Karpas-422 (cell line): ENCODE data around the gene BCL7C. TPM values are rescaled to one million over a fixed set of nuclear protein-coding genes. Genes with fewer than 3 reads are reported as not detected.

ENCODE experiments used
- DNase-seq: peaks from one replicate; pipeline ENCODE4 v3.0.0-alpha.2; 2015
- H2AFZ ChIP-seq: fragments of 200-600 bp; sonication (generic); 2 replicates; pipeline ENCODE4 v1.6.1; 2014; ENCODE audit warnings: antibody characterized with exemption, low read length, mixed read lengths
- H3K27ac ChIP-seq: fragments of 200-600 bp; sonication (generic); 2 replicates; pipeline ENCODE4 v1.5.1; 2014; ENCODE audit warnings: mild to moderate bottlenecking, low read length, moderate library complexity
- H3K27me3 ChIP-seq: fragments of 200-600 bp; sonication (generic); 2 replicates; pipeline ENCODE4 v1.6.1; 2014; ENCODE audit warnings: low read length, mixed read lengths
- H3K36me3 ChIP-seq: fragments of 200-600 bp; sonication (generic); 2 replicates; pipeline ENCODE4 v1.6.1; 2014; ENCODE audit warnings: low read length, mixed read lengths; ENCODE audit not compliant: insufficient read depth
- H3K4me1 ChIP-seq: fragments of 200-600 bp; sonication (generic); 2 replicates; pipeline ENCODE4 v1.6.1; 2014; ENCODE audit warnings: mild to moderate bottlenecking, low read length, mixed read lengths
- H3K4me2 ChIP-seq: fragments of 200-600 bp; sonication (generic); 2 replicates; pipeline ENCODE4 v1.6.1; 2014; ENCODE audit warnings: low read length, low read depth, mild to moderate bottlenecking; ENCODE audit not compliant: poor library complexity, severe bottlenecking
- H3K4me3 ChIP-seq: fragments of 200-600 bp; sonication (generic); 2 replicates; pipeline ENCODE4 v1.5.1; 2014; ENCODE audit warnings: mild to moderate bottlenecking, antibody characterized with exemption, low read length, mixed read lengths
- H3K79me2 ChIP-seq: fragments of 200-600 bp; sonication (generic); 2 replicates; pipeline ENCODE4 v1.6.1; 2014; ENCODE audit warnings: mild to moderate bottlenecking, low read length, mixed read lengths
- H3K9ac ChIP-seq: fragments of 200-600 bp; sonication (generic); 2 replicates; pipeline ENCODE4 v1.6.0; 2014; ENCODE audit warnings: low read length
- H3K9me2 ChIP-seq: fragments of 200-600 bp; sonication (generic), shearing (Covaris generic); replicated peaks from 2 replicates; pipeline ENCODE4 v1.6.0; 2014; ENCODE audit warnings: mild to moderate bottlenecking, low read length, moderate library complexity; ENCODE audit not compliant: insufficient read depth
- H3K9me3 ChIP-seq: fragments of 300-700, 200-600 bp; sonication (generic); 2 replicates; pipeline ENCODE4 v1.6.1; 2014; ENCODE audit warnings: low read length, mixed read lengths
- H4K20me1 ChIP-seq: fragments of 200-600 bp; sonication (generic); 2 replicates; pipeline ENCODE4 v1.6.1; 2014; ENCODE audit warnings: mild to moderate bottlenecking, antibody characterized with exemption, low read length, low read depth; ENCODE audit not compliant: insufficient read depth
- total RNA-seq: library from RNA; depleted of rRNA; stranded (reverse); fragments of >200 nt; shearing (Covaris generic); gene quantifications from 2 replicates; pipeline ENCODE4 v1.2.3, GENCODE V29; 2014; ENCODE audit warnings: low replicate concordance

Gene BCL7C
- total RNA-seq, 1 experiment from 2014 or later = 27.4 TPM

- Histone ChIP-seq H2AFZ (no peak overlapping the region), H3K9me3 (no peaks in the 10 kb centered on the region), H3K9ac (no peak overlapping the region), H3K79me2 (peaks cover 7% of the 10 kb centered on the region), H4K20me1 (no peaks in the 10 kb centered on the region), H3K9me2 (no peaks in the 10 kb centered on the region), H3K27ac (no peak overlapping the region), H3K4me3 (no peak overlapping the region), H3K27me3 (no peaks in the 10 kb centered on the region), H3K36me3 (no peaks in the 10 kb centered on the region; the same call in 1 of the 2 replicates), H3K4me2 (no peak overlapping the region), H3K4me1 (peaks cover 8% of the 10 kb centered on the region)
- peak; percentile 36 for DNase-seq
Measured at GRCh38 chr16:30887927-30888326, 6.0 kb downstream of the BCL7C start.

DNA sequence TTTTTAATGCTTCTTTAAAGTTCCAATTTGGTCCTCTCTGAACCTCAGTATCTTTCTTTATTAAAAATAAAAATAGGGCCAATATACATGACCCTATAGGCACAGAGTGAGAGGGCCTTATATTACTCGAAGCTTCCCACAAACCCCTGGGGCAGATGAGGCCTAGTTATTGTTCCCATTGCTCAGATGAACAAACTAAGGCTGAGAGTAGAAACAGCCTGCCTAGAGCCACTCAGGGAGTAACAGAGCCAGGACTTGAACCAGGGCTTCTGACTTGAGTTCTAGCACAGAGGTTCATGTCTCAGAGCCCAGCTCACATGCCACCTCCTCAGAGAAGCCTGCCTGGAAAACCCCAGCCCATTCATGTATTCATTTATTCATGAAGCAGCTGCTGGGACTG is 7.7 kb downstream of the BCL7C start:
- H2AFZ ChIP-seq = no peak overlapping the region

GRCh38 chr16:30885196-30885595 is 8.7 kb downstream of the BCL7C start:
- no peak overlapping the region for H3K9ac ChIP-seq
- H3K27me3 ChIP-seq = no peaks in the 10 kb centered on the region
- H3K27ac ChIP-seq = no peak overlapping the region
- H3K9me2 ChIP-seq = no peaks in the 10 kb centered on the region
- H2AFZ ChIP-seq = no peak overlapping the region
- H3K4me2 ChIP-seq = no peak overlapping the region
- no peaks in the 10 kb centered on the region for H4K20me1 ChIP-seq
- H3K4me1 ChIP-seq = peaks cover 4% of the 10 kb centered on the region; the same call in 1 of the 2 replicates
- H3K36me3 ChIP-seq = no peaks in the 10 kb centered on the region; the same call in 1 of the 2 replicates
- H3K79me2 ChIP-seq = no peaks in the 10 kb centered on the region
- no peaks in the 10 kb centered on the region for H3K9me3 ChIP-seq
- H3K4me3 ChIP-seq = no peak overlapping the region
- peak; percentile 36 for DNase-seq

More for the DNA sequence above, 7.7 kb downstream of the BCL7C start:
- Histone ChIP-seq H3K27me3 (no peaks in the 10 kb centered on the region), H3K79me2 (no peaks in the 10 kb centered on the region), H3K9ac (no peak overlapping the region), H4K20me1 (no peaks in the 10 kb centered on the region), H3K4me1 (peaks cover 4% of the 10 kb centered on the region; the same call in 1 of the 2 replicates), H3K9me2 (no peaks in the 10 kb centered on the region), H3K36me3 (no peaks in the 10 kb centered on the region; the same call in 1 of the 2 replicates), H3K4me2 (no peak overlapping the region), H3K4me3 (no peak overlapping the region), H3K27ac (no peak overlapping the region), H3K9me3 (no peaks in the 10 kb centered on the region)
- DNase-seq = peak; percentile 36

DNA sequence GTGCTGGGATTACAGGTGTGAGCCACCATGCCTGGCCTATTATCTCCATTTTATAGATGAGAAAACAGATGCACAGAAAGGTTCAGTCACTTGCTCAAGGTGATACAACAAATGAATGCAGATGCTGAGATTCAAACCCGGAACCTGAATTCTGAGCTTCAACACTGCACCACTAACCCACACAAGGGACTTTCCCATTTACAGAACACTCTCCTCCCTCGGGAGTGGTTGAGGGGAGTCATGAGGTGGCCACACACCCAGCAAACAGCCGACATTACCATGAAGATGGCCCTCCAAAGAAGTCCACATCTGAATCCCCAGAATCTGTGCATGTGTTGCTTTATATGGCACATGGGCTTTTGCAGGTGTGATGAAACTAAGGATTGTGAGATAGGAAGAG is 9.1 kb downstream of the BCL7C start:
- no peaks in the 10 kb centered on the region for H3K9me3 ChIP-seq
- no peaks in the 10 kb centered on the region for H3K9me2 ChIP-seq
- peaks cover 4% of the 10 kb centered on the region; the same call in 1 of the 2 replicates for H3K4me1 ChIP-seq
- DNase-seq = peak; percentile 38
- H4K20me1 ChIP-seq = no peaks in the 10 kb centered on the region
- H3K9ac ChIP-seq = no peak overlapping the region
- no peaks in the 10 kb centered on the region for H3K79me2 ChIP-seq
- no peak overlapping the region for H3K27ac ChIP-seq
- H3K36me3 ChIP-seq = no peaks in the 10 kb centered on the region; the same call in 1 of the 2 replicates
- H3K4me3 ChIP-seq = no peak overlapping the region
- H2AFZ ChIP-seq = no peak overlapping the region
- no peak overlapping the region for H3K4me2 ChIP-seq
- H3K27me3 ChIP-seq = no peaks in the 10 kb centered on the region

DNA sequence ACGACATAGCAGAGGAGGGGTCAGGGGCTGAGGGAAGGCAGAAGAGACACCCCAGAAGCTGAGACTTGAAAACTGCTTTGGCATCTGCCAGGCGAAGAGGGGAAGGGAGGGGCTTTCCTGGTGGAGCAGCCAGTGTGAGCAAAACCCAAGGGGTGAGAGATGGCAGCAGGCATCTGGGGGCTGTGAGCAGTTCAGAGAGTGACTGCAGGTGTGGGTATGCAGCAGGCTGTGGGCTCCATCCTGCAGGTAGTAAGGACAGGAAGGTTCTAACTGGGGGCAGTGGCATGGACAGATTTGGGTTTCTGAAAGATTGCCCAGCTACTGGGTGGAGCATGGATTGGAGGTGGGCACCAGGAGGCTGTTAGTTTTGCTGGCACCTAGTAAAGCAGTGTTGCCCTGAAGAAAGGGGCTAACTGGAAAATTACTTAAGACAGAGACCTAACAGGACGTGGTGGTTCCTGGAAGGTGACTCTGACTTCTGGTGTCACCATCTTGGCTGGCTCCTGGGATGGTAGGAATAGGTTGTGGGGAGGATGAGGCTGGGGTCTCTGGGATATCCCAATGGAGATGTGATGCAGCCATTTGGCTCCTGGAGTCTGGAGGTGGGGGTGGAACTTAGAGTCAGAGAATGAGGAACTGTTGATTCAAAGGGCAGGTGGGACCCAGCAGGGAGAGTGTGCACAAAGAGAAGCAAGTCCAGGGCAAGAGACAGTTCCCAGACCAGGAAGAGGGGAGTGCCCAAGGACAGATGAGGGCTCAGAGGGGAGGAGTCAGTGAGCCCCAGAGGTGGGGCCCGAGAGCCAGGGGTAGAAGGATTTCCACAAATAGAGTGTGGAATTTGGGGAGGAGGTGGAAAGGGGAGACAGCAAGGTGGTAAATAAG is 11.2 kb downstream of the BCL7C start:
- Histone ChIP-seq H3K4me3 (no peak overlapping the region), H3K36me3 (no peaks in the 10 kb centered on the region; the same call in 1 of the 2 replicates)

DNA sequence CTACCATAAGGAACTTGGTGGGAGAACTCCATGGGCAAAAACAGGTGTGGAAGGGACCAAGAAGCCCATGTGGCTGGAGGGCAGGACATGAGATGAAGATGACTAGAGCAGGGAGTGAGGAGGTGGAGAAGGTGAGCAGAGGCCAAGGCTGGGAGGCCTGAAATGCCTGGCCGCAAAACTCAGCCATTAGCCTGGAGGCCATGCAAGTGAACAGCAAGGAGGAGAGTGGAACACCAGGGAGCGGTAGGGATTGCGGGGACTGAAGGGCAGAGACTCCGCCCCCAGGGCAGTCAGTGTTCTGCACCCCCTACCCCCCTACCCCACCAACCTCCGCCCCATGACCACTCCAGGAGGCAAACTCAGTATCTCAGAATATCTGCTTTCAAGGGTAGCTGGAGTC is 17.0 kb downstream of the BCL7C start:
- Histone ChIP-seq H2AFZ (no peak overlapping the region), H3K9me2 (no peaks in the 10 kb centered on the region), H3K9me3 (no peaks in the 10 kb centered on the region), H3K27me3 (no peaks in the 10 kb centered on the region), H3K4me1 (peaks cover 31% of the 10 kb centered on the region), H3K36me3 (no peaks in the 10 kb centered on the region), H3K79me2 (peaks cover 29% of the 10 kb centered on the region), H3K4me3 (peak overlapping the region; percentile 94), H3K27ac (peak overlapping the region; percentile 72), H4K20me1 (no peaks in the 10 kb centered on the region), H3K9ac (peak overlapping the region; percentile 88), H3K4me2 (peak overlapping the region; percentile 85)
- DNase-seq = peak; percentile 37

More for the DNA sequence above, 11.2 kb downstream of the BCL7C start:
- DNase-seq = peak; percentile 38
- Histone ChIP-seq H3K9me2 (no peaks in the 10 kb centered on the region), H3K4me2 (no peak overlapping the region), H3K9me3 (no peaks in the 10 kb centered on the region), H3K27me3 (no peaks in the 10 kb centered on the region), H3K27ac (no peak overlapping the region), H3K4me1 (peaks cover 4% of the 10 kb centered on the region; the same call in 1 of the 2 replicates), H3K9ac (peak overlapping the region; percentile 18; the same call in 1 of the 2 replicates), H4K20me1 (no peaks in the 10 kb centered on the region), H2AFZ (no peak overlapping the region), H3K79me2 (0 out of 2 replicates have a peak, but pooled peaks cover 2% of the 10 kb centered on the region)

DNA sequence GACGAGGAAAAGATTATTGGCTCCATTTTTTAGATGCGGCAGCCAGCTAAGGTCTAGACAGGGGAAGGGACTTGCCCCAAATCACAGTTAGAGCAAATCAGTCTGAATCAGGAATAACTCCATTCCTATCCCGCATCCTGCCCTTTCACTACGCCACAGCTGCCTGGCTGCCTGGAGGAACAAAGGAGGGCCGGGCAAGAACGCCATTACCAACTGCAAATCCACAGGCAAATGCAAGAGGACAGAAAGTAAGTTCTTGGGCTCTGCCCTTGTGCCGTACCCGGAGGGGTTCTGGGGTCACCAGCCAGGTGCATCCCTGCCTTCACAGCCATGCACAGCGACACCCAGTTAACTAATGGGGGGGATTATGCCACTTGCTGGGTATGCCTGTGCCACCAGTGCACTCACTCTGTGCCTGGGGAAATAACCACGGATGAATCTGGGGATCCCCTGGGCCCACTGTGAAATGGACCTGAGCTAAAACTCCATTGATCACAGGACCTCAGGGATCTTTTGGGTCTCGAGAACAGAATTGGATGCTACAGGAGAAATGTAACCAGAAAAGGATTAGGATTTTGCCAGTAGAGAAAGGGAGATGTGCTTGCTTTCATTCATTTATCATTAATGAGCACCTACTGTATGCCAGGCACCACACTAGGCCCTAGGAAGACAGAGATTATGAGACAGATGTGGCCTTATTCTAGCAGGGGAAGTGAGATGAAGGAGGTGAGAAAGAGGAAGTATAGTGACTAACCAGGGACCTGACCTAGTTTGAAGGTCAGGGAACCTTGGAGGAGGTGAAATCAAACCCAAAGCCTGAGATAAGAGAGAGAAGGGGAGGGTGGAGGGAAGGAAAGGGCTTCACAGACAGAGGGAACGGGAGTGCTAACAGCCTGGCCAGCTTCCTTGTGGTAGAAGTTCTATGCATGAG is 17.7 kb downstream of the BCL7C start:
- Histone ChIP-seq H3K36me3 (no peaks in the 10 kb centered on the region), H3K27me3 (no peaks in the 10 kb centered on the region), H3K9ac (peak overlapping the region; percentile 88), H3K4me1 (peaks cover 31% of the 10 kb centered on the region), H3K9me3 (no peaks in the 10 kb centered on the region), H2AFZ (no peak overlapping the region; the same call in 1 of the 2 replicates), H3K27ac (peak overlapping the region; percentile 72), H3K79me2 (peaks cover 29% of the 10 kb centered on the region), H3K4me3 (peak overlapping the region; percentile 94), H4K20me1 (no peaks in the 10 kb centered on the region), H3K4me2 (peak overlapping the region; percentile 85), H3K9me2 (no peaks in the 10 kb centered on the region)
- peak; percentile 86 for DNase-seq
